SK-N-DZ (cell line): ENCODE measurements around the gene NCAM2.

ENCODE experiments used
- DNase-seq: peaks from one replicate; pipeline ENCODE4 v3.0.0-alpha.2; 2015; ENCODE audit warnings: low spot score

NCAM2 gene

GRCh38 chr21:21028275-21028820, 30.1 kb downstream of the NCAM2 start:
- DNase-seq = no peak

GRCh38 chr21:21029164-21029563, 31.0 kb downstream of the NCAM2 start:
- no peak for DNase-seq

DNA sequence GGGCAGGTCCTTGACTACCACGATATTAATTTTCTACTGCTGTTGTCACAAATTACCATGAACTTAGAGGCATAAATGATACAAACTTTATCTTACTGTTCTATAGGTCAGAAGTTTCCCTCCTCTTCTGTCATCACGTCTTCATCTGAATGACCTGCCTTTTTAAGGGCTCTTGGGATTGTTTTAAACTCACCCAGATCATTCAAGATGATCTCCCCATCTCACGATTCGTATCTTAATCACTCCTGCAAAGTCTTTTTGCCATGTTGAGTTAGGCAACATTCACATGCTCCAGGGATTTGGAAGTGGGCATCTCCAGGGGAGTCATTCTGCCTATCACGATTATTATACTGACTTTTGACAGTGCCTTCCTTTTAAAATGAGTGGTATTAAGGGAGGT, 32.1 kb downstream of the NCAM2 start:
- no peak for DNase-seq

DNA sequence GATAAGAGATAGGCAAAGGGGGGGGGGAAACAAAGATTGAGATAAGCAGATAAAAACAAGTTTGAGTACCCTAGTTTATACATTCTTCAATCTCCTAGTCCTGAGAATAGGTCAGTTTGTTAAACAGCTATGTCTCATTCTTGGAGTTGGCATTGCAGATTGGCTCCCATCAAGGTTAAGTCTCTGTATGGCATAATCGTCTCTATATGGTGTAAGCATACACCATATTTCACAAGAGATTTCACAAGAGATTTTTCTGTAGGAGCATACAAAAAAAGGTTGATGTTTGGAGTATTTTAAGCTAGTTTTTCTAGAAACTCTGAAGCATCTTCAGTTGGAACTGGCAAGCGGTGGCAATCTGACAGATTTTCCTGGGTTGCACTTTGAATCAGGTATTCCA, 35.8 kb downstream of the NCAM2 start:
- no peak for DNase-seq

- no peak for DNase-seq
These were observed 41.5 kb downstream of the NCAM2 start for GRCh38 chr21:21039624-21040170.

DNA sequence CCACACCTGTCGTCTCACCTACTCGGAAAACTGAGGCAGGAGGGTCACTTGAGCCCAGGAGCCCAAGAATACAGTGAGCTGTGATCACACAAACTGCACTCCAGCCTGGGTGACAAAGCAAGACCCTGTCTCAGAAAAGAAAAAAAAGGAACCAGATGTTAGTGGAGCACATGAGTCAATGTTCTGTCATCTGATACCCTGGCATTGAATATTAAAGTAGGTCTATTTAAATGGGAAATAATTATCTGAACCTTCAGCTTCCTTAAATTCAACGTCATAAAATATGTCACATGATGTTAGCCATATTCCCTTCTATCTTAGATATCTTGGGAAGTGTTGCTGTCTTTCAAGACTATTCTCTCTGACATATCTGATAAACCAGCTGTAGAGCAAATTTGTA, 47.3 kb downstream of the NCAM2 start:
- no peak for DNase-seq

DNA sequence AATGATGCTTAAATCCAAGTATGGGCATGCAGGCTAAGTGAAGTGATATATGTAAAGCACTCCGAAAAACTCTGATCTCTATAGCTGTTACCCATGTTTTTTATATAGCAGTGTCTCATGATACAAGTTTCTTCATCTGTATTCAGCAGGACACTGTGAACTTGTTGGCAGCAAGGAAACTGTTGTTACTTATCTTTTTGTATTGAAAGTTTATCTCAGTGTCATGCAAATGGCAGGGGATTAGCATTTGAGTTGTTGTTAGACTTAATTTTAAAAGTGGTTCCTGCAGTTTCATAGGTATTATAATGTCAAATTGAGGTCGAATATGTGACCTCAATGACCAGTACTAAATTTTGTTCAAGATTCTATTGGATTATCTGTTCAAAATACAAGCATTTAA, 47.9 kb downstream of the NCAM2 start:
- no peak for DNase-seq

- no peak for DNase-seq
These were observed 53.2 kb downstream of the NCAM2 start for GRCh38 chr21:21051109-21052055.

DNA sequence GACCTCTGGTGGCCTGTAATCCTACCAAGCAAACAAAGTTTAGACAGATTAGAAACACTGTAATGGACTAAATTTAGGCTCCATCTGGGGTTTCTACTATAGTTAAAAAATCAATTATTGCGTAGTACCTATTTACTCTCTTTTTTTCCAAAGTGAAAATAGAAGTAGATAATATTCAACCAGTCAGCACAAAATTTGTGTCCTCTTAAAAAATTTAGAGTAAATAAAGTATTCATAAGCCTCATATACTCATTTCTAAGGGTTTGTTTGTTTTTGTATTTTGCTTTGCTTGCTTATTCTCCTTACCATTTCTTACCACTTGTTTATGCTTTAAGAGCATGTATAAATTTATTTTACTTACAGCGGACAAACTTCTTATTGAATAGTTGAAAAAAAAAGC, 54.5 kb downstream of the NCAM2 start:
- no peak for DNase-seq

DNA sequence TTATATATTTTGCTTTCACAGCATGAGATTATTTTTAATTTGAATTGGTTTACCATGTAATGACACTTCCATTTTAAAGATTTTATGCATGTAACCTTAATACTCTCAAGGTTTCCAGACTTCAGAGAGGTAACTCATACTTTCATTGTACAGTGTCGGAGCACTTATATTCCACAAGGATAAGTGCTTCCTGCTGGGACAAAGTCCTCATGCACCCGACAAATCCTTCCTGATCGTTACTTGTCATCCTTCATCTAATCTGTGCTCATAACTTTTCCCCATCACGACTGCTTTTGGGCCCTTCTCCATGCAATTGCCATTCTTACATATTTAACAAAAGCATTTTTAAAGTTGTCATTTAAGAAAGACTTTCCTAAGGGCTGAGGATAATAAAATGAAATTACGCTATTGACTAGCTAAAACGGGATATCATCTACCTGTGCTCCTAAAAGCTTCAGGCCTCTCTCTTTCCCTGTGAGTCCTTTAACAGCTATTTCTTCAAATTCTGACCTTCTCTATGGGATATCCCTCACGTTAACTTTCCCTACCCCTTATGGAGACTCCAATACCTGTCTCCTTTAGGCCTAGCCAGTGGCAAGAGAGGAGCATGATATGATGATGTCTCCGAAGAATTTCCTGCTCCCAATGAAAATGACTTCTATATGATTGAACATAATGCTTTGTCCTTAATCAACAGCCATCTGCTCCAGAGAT, 59.3 kb downstream of the NCAM2 start:
- no peak for DNase-seq

DNA sequence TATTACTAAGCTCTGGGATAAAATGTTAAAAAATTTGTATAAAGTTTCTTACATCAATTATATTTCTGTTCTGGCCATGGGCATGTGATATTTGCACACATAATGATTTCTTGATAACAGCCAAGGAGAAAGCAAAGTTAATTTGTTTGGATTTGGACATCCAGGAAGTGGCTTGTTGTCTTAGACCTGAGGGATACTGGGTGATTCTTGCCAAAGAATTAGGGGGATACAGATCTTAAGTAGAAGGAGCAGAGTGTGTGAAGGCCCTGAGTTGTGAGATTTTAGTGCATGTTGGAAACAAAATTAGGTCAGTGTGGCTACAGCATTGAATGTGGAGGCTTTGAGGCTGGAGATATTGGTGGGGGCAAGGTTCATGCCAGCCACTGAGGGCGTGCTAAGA, 65.6 kb downstream of the NCAM2 start:
- no peak for DNase-seq

GRCh38 chr21:21064353-21064752, 66.1 kb downstream of the NCAM2 start:
- DNase-seq = no peak

- DNase-seq = no peak
These were observed 69.2 kb downstream of the NCAM2 start for GRCh38 chr21:21067375-21067774.

DNA sequence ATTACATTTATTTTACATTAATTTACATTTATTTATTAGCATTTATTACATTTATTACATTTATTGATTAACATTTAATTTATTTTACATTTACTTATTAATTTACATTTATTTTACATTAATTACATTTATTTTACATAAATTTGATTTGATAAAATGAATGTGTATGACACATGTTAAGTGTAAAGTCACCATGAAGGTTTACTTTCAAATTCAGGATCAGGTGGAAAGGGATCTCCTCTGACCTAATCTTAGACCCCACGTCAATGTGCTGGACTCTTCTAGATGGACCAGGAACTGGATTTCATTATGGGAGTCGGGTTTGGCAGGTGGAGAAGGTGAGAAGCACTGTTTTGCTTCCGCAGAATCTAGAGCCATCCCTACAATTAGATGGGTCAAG, 76.1 kb downstream of the NCAM2 start:
- DNase-seq = no peak

GRCh38 chr21:21076051-21076450, 77.8 kb downstream of the NCAM2 start:
- no peak for DNase-seq

DNA sequence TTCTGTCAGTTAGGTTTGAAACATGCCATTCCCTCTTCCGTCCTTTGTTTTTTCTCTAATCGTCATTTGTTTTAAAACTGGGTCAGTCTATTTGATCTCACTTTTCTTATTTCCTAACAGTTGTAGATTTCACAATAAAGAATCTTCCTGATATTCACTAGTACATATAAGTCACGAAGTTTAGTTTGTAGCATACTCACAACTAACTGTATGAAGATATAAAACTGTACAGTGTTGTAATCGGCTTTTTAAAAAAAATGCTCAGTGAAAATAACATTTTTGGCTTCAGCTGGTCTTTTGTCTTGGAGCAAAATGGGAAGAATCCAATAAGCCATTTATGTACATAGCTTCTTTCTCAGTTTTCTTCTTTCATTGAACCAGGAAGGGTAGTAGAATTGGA, 78.3 kb downstream of the NCAM2 start:
- no peak for DNase-seq

- DNase-seq = no peak
These were observed 81.4 kb downstream of the NCAM2 start for GRCh38 chr21:21079646-21080045.

- DNase-seq = no peak
These were observed 86.0 kb downstream of the NCAM2 start for GRCh38 chr21:21084179-21084578.

GRCh38 chr21:21085206-21085605, 87.0 kb downstream of the NCAM2 start:
- no peak for DNase-seq

- no peak for DNase-seq
These were observed 98.7 kb downstream of the NCAM2 start for GRCh38 chr21:21096956-21097355.

GRCh38 chr21:21097466-21097865, 99.3 kb downstream of the NCAM2 start:
- no peak for DNase-seq

DNA sequence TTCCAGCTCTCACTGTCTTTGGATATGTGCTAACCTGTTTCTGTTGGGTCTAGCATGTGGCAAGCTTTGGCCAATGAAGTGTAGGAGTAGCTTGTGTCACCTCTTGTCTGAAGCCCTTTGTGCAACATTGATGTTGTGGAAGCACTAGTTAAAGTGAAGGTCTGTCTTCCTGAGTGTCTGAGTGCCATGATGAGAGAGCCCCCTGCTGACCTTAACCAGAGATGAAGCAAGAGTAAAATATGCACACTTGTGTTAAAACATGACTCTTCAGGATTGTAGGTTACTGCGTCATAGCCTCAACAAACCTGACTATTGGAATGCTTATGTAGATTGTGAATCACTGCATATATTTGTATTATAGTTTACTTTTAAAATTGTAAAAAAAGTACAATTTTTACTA, 103.7 kb downstream of the NCAM2 start:
- DNase-seq = peak; percentile 69
